GM21619 (cell line): Measurements from ENCODE around the gene CCDC116.
"Not testable (repeated sequence)": the region's sequence is repeated elsewhere in the genome, so short reads cannot be mapped to it uniquely, and the experiment has no call there.

Experiments used
- ATAC-seq: cut with Tn5 transposase; IDR thresholded peaks from one replicate; pipeline ENCODE4 v1.9.1; 2021; ENCODE audit not compliant: unreplicated experiment

The CCDC116 gene

DNA sequence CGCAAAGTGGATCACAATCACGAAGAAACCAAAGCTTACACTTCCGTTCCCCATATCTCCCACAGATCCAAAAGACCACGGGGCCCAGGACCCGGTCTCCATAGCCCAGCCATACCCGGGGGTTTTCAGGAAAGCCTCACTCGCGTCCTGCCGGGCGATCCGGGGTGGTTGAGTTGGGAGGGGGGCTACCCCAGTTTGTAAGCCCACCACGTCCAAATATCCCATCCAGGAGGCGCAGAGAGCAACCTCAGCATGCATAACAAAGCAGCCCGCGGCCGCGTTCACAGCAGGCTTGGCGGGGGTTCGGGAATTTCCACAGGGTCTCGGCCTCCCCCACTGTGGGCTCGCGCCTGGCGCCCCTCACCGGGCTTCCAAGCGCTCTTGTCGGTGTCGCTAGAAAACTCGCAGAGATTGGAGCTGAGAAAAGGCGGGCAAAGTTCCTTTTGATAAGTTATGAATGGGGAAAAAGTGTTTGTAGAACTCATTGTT lies 19.0 kb downstream of the CCDC116 start:
- peak; percentile 14 for ATAC-seq

GRCh38 chr22:21652010-21652546 lies 19.5 kb downstream of the CCDC116 start:
- ATAC-seq = peak; percentile 88

GRCh38 chr22:21652547-21653545 lies 20.3 kb downstream of the CCDC116 start:
- no peak for ATAC-seq

DNA sequence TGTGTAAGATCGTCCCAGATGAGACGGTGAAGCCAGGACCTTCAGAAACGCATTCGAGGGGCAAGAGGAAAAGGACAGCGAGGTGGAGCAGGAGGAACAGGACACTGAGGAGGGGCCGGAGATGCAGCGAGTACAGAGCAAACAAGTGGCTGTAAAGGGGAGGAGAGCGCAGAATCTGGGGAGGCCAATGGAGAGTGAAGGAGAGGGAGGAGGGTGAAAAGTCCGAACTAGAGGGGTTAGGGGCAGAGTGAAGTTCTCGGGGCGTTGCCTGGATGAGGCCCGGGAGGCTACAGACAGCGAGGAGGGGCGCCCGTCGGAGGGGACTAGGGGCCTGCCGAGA lies 24.4 kb downstream of the CCDC116 start:
- ATAC-seq = no peak

GRCh38 chr22:21657360-21658032 lies 24.9 kb downstream of the CCDC116 start:
- peak; percentile 69 for ATAC-seq

- no peak for ATAC-seq
These were observed 27.4 kb downstream of the CCDC116 start for GRCh38 chr22:21659864-21660525.

DNA sequence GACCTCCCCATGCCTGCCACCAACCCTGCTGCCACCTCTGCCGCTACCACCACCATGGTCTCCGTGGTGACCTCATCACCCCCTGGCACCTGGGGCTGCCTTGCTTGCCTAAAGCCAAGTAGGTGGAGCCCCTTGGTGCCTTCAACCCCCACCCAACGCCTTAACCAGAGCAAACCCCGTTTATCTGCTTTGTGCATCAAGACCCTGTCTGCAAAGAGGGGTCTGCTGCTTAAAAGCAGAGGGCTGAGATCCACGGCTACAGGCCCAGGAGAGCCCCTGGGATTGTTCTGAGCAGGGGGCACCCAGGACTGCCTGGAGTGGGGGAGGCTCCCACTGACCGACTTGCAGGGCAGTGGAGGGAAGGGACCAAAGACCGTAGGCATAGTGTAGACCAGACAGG lies 28.3 kb downstream of the CCDC116 start:
- no peak for ATAC-seq

- no peak for ATAC-seq
These were observed 29.4 kb downstream of the CCDC116 start for GRCh38 chr22:21661991-21662390.

DNA sequence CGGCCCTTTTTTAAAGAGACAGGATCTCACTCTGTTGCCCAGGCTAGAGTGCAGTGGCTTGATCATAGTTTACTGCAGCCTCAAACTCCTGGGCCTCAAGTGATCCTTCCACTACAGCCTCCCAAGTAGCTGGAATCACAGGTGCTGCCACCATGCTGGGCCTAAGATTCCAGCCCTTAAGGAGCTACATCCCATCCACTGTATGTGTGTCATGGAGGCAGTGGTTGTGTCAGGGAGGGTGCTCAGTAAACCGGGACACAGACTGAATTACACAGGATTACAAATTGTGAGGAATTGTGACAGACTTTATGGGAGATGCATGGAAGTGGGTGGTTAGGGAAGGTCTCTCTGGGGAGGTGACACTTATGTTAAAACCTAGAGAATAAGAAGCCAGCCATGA lies 31.2 kb downstream of the CCDC116 start:
- no peak for ATAC-seq

GRCh38 chr22:21665047-21665851 lies 32.7 kb downstream of the CCDC116 start:
- ATAC-seq = peak; percentile 10

DNA sequence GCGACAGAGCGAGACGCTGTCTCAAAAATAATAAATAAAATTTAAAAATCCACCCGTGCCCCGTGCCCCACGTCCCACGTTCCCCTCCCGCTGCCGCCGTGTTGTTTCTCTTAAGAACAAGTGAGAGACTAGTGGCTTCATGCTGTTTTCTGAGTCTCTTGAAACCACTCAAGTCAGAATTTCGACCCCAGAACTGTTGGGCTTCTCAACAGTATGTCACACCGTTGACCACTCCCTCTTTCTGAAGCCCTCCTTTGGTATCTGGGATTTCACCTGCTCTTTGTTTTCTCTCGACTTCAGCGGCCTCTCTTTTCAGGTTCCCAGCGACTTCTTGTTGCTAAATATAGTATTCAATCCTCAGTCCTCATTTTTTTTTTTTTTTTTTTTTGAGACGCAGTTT lies 34.2 kb downstream of the CCDC116 start:
- no peak for ATAC-seq

- ATAC-seq = no peak
These were observed 36.5 kb downstream of the CCDC116 start for GRCh38 chr22:21669026-21669425.

DNA sequence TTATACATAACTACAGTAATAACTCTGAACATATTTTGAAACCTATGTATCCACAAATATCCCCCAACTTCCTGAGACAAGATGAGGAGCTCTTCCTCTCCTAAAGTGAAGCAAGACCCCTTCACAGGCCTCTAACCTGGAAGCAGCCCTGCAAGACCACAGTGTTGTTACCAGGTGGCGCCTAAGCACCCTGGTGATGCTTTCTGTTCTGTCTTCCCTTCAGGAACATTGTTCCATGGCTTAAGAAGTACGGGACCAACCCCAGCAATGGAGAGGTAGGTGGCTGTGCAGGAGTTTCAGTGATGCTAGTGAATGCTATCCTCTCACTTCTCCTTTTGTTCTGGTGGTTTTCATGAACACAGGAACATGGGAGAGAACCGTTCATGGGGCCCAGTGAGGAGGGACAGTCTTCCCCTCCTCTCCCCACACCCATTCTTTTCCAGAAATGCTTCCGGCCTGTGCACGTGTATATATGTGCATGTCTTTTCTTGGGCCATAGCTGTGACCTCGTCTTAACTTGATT lies 39.6 kb downstream of the CCDC116 start:
- no peak for ATAC-seq

- ATAC-seq = no peak
These were observed 41.2 kb downstream of the CCDC116 start for GRCh38 chr22:21673534-21674321.

GRCh38 chr22:21674638-21675245 lies 42.2 kb downstream of the CCDC116 start:
- ATAC-seq = no peak

GRCh38 chr22:21677606-21678443 lies 45.3 kb downstream of the CCDC116 start:
- ATAC-seq = no peak

GRCh38 chr22:21678842-21679241 lies 46.3 kb downstream of the CCDC116 start:
- ATAC-seq = not testable (repeated sequence)

GRCh38 chr22:21679383-21679782 lies 46.8 kb downstream of the CCDC116 start:
- ATAC-seq = no peak
